ENCODE data around the gene SPEM1.

The SPEM1 gene, protein sequence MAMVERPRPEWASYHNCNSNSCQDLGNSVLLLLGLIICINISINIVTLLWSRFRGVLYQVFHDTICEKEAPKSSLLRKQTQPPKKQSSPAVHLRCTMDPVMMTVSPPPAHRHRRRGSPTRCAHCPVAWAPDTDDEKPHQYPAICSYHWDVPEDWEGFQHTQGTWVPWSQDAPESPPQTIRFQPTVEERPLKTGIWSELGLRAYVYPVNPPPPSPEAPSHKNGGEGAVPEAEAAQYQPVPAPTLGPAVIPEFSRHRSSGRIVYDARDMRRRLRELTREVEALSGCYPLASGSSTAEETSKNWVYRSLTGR

DNA sequence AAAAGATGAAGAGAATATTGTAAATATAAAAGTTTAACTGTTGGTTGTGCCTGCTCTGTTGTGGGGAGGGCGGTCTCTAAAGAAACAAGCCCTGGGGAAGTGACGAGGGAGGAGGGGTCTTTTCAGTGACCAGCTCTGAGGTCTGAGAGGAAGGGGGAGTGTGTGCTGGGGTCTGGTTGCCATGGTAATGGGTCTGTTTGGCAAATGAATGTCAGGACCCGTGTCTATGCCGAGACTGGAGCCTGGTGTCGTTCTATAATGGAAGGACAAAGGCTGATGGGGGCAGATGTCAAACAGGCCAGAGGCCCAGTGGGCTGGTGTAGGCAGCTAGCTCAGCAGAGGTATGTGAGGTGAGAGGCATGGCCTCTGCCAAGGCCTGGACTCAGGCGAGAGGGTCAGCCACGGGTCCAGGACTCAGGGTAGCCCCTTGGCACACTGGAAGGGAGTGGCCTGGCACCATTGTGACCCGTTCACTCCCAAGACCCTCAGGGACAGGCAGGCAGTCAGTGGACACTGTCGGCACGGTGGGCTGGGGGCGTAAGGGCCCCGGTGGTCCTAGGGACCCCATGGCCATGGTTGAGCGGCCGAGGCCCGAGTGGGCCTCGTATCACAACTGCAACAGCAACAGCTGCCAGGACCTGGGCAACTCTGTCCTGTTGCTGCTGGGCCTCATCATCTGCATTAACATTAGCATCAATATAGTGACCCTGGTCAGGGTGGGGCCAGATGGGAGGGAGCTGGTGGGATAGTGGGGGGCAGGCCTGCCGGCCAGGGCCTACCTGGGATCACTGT lies at the start of gene SPEM1:
TSS of gene SPEM1 (plus strand) at position 506 of the 792 bp plus-strand sequence. CDS start at position 567, 61 bp downstream.
- no peak for DNase-seq

DNA sequence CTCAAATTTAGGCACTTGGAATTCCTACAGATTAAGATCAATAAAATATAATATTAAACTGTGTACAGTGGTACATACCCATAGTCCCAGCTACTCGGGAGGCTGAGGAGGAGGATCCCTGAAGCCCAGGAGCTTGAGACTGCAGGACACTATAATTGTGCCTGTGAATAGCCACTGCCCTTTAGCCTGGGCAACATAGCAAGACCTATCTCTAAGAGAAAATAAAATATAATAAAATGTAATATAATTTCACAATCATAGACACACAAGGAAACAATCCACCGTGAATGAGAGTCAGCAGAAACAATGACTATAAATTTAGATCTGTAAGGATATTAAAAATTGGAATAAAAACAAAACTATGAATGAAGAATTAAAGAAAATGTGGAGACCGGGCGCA lies 49.3 kb upstream of the SPEM1 start:
- DNase-seq: no peak

DNA sequence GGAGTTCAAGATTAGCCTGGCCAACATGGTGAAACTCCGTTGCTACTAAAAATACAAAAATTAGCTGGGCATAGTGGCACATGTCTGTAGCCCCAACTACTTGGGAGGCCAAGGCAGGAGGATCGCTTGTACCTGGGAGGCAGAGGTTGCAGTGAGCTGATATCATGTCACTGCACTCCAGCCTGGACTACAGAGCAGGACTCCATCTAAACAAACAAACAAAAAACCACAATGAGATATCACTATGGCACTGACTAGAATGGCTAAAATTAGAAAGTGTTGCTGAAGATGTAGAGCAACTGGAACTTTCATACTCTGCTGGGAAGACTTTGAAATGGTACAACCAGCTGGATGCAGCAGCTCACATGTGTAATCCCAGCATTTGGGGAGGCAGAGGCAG lies 45.8 kb upstream of the SPEM1 start:
- no peak for DNase-seq

DNA sequence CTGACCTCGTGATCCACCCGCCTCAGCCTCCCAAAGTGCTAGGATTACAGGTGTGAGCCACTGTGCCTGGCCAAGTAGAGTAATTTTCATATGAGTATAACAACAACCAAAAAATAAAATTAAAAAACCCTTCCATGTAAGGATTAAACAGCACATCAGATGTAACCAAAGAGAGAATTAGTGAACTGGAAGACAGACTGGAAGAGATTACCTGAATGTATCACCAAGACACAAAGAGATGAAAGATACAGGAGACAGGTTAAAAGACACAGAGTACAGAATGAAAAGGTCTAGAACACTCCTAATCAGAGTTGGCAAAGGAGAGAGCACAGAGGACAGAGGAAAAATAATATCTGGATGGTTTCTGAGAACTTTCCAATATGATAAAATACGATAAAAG lies 41.0 kb upstream of the SPEM1 start:
- DNase-seq: no peak

DNA sequence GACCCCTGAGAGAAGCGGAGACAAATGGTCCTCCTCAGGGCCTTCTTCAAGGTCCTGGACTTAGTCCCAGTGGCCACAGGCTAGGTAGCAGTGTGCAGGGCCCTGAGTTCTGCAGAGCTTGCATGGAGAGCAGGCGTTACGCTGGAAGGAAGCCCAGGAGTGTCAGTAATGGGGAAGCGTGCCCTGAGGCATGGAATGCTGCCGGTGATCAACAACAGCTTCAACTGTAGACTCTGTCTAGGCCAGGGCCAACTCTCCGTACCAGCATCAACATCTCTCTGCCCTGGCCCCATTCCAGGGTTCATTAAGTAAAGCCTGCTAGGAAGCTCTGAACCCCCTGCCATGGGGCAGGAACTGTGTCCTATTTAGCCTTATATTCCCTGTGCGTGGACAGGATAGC lies 39.8 kb upstream of the SPEM1 start:
- peak; percentile 87 for DNase-seq

DNA sequence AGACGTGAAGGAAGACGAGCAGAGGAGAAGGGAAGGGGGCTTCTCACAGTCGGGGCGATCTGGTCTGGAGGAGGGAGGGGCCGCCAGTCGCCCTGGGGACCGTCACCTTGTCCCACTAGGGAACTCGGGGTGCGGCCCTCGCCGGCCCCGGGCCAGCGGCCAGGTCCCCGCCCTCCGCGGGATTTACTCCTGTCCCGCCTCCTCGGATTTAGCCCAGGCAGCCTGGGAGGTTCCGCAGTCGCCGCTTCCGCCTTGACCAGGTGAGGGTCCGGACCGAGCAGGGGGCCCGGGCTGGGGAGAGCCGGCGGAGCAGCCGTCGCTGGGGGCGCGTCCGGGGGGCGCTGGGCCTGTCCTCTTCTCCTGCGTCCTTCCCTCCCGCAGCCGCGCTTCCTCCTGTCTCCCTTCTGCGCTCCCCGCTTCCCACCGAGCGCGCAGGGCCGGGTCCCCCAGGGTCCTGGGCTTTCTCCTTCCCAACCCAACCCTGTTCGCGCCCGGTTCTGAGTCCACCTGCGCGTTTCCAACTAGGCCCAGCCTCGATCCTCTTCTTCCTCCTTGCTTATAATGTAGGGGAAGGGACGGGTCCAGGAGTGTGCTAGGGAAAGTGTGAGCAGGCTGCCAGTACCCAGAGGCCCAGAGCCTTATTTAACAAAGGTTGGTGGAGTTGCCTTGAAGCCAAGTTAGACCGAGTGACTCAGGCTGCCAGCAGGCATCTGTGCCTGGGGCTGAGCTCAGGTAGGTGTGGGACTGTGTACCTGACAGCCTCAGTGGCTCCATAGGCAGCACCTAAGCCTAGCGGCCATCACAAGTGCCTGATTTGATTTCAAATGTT lies 39.1 kb upstream of the SPEM1 start, which contains the start of gene TNK1:
TSS of gene TNK1 (plus strand) at position 235 of the 829 bp plus-strand sequence. CDS start 1,838 bp downstream, outside the sequence.
- peak; percentile 20 for DNase-seq

DNA sequence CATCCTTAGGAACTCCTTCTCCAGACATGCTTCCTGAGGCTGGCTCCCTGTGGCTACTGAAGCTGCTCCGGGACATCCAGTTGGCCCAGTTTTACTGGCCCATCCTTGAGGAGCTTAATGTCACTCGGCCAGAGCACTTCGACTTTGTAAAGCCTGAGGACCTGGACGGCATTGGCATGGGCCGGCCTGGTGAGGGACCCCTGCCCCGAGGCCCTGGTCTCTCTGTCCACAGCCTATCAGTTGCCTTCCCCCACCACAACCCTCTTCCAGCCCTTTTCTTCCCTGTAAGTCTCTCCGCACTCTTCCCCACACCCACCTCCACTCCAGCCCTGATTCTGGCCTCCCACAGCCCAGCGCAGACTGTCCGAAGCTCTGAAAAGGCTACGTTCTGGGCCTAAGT lies 37.2 kb upstream of the SPEM1 start:
- DNase-seq: no peak

DNA sequence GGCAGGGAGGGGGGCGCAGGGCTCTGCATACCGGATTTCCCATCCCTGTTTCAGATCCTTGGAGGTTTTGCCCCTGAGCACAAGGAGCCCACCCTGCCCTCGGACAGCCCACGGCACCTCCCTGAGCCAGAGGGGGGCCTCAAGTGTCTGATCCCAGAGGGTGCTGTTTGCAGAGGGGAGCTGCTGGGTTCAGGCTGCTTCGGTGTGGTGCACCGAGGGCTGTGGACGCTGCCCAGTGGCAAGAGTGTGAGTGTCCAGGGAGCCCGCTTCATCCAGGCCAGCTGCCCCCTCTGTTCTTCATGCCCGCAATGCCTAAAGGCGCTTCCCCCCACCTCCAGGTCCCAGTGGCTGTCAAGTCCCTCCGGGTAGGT lies 36.8 kb upstream of the SPEM1 start:
- DNase-seq: no peak

DNA sequence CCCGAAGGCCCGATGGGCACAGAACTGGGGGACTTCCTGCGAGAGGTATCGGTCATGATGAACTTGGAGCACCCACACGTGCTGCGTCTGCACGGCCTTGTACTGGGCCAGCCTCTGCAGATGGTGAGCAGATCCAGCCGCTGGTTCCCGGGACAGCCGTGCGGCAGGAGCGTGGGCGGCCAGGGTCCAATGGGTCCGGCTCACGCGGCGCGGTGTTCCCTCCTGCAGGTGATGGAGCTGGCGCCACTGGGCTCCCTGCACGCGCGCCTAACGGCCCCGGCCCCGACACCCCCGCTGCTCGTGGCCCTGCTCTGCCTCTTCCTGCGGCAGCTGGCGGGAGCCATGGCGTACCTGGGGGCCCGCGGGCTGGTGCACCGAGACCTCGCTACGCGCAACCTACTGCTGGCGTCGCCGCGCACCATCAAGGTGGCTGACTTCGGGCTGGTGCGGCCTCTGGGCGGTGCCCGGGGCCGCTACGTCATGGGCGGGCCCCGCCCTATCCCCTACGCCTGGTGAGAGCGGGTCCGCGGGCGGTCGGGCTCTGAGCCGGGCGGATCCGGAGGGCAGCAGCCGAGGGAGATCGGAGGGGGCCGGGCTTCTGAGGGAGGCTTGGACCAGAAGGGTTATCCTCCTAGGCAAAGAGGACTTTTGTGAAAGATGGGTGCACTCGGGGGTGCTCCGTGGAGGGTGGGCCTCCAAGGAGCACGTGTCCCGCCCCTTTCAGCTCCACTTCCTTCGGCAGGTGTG lies 36.2 kb upstream of the SPEM1 start:
- no peak for DNase-seq

DNA sequence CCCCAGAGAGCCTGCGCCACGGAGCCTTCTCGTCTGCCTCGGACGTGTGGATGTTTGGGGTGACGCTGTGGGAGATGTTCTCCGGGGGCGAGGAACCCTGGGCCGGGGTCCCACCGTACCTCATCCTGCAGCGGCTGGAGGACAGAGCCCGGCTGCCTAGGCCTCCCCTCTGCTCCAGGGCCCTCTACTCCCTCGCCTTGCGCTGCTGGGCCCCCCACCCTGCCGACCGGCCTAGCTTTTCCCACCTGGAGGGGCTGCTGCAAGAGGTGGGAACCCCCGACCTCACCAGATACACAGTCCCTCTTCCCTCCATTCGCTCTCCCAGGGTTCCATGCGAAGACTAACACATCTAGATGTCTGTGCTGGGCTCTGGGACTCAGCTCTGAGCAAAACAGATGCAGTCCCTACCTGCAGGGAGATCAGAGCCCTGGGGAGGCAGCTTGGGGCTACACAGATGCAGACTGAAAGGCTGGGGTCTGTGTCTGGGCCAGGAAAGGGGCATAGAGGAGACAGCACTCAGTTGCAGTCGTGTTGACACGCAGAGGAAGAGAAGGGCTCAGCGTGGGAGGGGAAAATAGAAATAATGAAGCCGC lies 35.5 kb upstream of the SPEM1 start:
- no peak for DNase-seq

DNA sequence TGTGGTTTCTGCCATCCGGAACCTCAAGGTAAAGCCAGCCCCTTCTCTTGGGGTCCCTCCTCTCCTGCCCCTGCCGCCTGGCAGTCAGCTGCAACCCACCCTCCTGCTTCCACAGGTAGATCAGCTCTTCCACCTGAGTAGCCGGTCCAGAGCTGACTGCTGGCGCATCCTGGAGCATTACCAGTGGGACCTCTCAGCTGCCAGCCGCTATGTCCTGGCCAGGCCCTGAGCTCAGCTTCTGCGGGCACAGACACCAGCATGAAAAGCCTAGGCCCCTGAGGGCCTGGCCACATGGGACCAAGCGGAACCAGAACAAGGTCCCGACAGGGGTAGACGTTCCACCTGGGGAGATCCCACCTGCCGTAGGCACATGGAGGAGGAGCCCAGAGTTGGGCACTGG lies 31.3 kb upstream of the SPEM1 start:
- no peak for DNase-seq

DNA sequence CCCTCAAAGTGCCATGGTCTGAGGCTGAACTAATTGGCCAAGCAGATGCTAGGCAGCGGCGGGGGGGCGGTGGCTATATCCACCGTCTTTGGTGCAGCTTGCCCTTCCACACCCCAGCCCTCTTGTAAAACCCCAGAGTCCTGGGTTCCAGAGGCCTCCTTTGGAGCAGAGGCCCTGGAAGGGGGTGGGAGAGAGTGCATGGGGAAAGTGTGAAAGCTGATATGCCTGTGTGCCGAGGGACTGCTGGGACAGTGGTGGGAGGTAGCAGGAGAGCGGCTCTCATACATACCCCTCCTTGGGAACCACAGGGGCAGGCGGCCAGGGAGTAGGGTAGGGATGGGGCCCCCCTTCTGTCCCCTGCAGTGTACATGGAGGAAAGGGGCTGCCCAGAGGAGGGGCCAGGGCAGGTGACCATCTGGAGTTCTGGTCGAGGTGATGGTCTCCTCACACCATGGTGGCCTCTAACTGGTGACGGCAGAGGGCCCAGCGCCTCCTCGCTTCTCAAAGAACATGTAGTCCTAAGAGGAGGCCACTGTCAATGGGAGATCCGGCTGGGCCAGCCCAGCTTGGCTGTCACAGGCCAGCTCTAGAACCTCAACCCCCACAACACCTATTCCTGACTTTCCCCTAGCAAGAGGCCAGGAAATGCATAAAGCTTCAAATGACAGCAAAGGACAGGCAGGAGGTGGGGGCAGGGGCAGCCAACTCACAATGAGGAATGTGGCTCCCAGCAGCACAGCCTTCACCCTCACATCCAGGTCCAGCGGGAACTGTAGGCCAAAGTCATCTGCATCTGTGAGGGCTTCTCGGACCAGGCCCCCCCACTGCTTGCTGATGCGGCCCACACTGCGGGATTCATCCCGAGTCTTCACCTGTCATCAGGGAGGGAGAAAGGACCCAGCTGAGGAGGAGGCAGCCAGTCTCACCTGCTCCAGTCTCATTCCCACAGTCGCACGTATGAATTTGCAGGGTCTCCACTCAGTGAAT lies 29.9 kb upstream of the SPEM1 start:
- DNase-seq: no peak

DNA sequence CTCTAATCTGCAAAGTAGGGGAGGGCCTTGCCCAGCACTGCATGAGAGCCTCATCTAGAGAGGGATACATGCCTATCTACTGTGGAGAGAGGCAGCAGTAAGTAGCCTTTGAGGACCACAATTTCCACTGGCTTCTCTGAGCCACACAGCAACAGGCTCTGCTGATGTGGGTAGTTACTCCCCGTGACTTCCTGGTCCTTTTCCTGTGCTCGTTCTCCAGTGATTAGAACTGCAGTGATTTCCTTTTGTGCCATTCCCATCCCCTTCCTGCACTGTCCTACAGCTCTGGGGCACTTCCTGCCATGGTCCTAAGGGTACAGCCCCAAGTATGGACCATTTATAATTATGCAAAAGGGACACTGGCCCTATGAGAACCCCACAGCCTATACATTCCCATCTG lies 28.8 kb upstream of the SPEM1 start:
- DNase-seq: no peak

DNA sequence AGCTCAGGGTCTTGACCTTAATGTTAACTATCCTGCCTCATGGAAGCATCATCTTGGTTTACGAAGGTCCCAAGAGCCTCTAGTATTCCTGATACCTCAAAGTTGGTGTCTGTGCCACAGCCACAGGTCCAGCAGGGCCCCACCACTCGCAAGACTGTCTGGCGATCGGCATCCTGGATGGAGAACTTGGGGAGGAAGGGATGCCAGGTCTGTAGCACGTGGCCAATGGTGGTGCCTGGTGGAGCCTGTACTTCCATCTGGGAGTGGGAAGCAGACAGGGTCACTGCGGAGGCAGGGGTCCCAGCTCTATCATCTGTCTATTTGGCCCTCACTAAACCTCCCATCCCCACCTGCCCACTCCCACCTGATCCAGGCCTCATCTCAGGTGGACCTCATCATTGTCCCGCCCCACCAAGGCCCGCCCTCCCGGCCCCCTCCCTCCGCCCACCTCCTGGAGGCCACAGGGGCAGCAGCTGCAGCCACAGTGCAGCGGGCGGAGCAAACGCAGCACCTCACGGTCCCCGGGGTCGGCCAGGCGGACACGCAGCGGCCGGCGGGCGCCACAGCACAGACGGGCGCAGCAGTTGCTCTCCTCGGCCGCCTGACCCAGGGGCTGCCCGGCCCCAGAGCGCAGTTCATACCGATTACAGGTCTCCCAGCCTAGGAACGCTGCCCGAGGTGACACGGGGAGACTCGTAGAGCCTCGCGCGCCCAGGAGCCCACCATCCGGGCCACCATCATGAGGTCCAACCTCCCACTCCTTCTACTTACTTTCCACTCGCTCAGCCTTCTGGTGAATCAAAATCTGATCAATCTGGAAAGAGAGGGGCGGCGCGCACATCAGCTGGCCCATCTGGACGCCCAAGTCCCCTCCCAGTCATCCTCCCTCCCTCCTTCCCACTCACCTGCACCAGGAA lies 27.2 kb upstream of the SPEM1 start:
- DNase-seq: no peak

DNA sequence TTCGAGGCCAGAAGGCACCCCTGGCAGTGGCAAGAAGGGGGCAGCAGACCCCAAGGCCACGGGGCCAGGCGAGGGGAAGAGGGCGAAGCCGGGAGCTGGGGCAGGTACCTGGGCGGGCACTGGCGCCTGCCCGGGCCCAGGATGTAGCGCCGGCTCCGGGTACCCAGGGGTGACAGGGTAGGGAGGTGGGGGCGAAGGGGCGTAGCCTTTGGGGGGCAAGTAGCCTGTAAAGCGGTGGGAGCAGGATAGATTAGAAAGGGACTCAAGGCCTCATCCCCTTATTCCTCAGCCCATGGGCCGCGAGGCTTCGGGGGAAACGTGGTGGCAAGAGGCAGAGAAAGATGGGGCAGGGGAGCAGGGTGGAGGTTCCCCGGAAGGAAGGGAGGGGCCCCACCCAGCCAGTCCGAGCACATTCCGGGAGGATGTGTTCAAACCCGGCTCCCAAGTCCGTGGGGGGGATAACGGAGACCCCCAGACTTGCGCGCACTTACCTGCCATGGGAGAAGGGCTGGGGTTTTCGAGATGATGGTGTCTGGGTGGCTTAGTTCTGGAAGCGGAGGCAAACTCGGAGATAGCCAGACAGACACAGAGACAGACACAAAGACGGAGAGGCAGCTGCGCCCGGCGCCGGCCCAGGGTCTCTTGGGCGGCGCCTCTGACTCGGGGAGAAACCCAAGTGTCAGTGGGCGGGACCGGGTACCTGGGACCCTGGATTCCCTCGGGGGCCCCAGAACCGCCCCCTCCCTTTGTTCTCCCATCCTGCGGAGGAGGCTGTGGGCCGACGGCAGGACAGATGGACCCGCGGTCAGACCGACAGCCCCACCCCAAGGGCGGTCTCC lies 26.3 kb upstream of the SPEM1 start:
- peak; percentile 84 for DNase-seq

DNA sequence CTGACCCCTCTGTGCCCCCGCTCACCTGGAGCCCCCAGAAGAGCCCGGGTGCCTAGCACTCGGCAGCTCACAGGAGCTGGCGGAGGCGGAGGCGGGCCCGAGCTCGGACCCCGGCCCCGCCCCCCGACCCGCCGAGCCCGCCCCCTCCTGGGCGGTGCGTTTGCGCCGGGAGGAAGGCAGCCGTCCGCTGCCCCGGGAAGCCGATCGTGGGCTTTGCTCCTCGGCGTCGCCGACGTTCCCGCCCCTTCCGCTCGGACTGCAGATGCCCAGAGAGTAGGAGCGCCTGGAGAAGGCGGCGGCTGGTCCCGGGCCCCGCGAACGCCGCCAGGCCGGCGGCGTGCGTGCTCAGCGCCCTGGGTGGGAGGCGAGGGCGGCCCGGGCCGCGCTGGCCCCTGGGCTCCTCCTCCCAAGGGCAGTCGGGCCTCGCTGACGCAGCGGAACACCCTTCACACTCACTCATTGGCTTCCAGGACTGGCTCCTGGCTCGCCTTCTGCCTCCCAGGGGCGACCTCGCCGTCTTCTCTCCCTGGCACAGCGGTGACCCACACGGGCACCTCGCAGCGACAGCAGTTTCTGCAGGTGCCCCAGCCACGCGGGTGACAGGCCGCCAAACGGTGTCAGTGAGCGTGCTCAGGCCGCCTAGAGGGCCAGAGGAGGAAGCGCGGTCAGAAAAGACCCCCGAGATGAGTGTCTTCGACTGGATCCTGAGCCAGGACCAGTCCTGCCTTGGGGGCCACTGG lies 25.5 kb upstream of the SPEM1 start, which contains the start of gene PLSCR3:
TSS of gene PLSCR3 (minus strand) at position 74 of the 740 bp plus-strand sequence. CDS start 415 bp downstream, outside the sequence.
- peak; percentile 84 for DNase-seq

DNA sequence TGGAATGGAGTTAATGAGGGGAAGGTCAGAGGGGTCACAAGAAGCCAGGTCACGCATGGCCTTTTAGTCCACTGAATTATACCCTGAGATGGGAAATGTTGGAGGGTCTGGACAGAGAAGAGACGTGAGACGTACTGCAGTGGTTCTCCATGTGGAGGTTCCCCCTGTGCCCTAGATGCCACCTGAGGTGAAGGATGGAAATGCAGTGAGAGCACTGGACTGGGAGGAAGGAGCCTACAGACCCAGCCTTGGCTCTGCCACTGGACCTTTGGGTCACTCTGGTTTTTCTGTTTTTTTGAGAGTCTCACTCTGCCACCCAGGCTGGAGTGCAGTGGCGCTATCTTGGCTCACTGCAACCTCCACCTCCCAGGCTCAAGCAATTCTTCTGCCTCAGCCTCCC lies 24.0 kb upstream of the SPEM1 start:
- DNase-seq: no peak

DNA sequence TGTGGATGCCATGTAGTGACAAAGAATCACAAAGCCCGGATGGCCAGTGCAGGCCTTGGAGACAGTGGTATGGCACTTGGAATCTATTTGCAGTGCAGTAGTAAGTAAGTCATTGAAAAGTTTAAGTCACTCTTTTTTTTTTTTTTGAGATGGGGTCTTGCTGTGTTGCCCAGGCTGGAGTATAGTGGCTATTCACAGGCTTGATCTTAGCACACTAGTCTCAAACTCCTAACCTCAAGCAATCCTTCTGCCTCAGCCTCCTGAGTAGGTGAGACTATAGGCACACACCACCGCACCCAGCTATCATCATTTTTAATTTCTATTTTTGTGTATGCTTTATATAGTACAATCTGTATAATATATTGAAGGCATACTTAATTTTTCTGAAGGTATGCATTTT lies 21.5 kb upstream of the SPEM1 start:
- no peak for DNase-seq

Data from NCI-H1105 treated with DMSO at 0.1 percent for 48 hours (cell line).